Hepatocyte (in vitro differentiated cells): ENCODE measurements around the gene CACNG6. TPM values are rescaled to one million over a fixed set of nuclear protein-coding genes. Genes with fewer than 3 reads are reported as not detected.
"Not testable (repeated sequence)": the region's sequence is repeated elsewhere in the genome, so short reads cannot be mapped to it uniquely, and the experiment has no call there.

Experiments used
- DNase-seq: peaks from one replicate; pipeline ENCODE4 v3.0.0-alpha.2; 2016; ENCODE audit warnings: low spot score
- H2AFZ ChIP-seq: fragments of 200-600 bp; sonication (generic); 2 replicates; pipeline ENCODE4 v1.6.0; 2016; ENCODE audit warnings: antibody characterized with exemption, mild to moderate bottlenecking
- H3K27ac ChIP-seq: fragments of 200-600 bp; sonication (generic); 2 replicates; pipeline ENCODE4 v1.5.1; 2016; ENCODE audit warnings: mild to moderate bottlenecking
- H3K27me3 ChIP-seq: fragments of 200-600 bp; sonication (generic); 2 replicates; pipeline ENCODE4 v1.6.1; 2016
- H3K36me3 ChIP-seq: fragments of 200-600 bp; sonication (generic); replicated peaks from 2 replicates; pipeline ENCODE4 v1.5.1; 2016; ENCODE audit warnings: low read depth; ENCODE audit not compliant: insufficient read depth
- H3K4me1 ChIP-seq: fragments of 200-600 bp; sonication (generic); 2 replicates; pipeline ENCODE4 v1.5.1; 2016; ENCODE audit warnings: mild to moderate bottlenecking, moderate library complexity; ENCODE audit not compliant: insufficient read depth
- H3K4me2 ChIP-seq: fragments of 200-600 bp; sonication (generic); 2 replicates; pipeline ENCODE4 v1.6.0; 2016
- H3K4me3 ChIP-seq: fragments of 200-600 bp; sonication (generic); 2 replicates; pipeline ENCODE4 v1.5.1; 2016; ENCODE audit warnings: mild to moderate bottlenecking
- H3K79me2 ChIP-seq: fragments of 200-600 bp; sonication (generic); 2 replicates; pipeline ENCODE4 v1.6.0; 2017; ENCODE audit warnings: mild to moderate bottlenecking
- H3K9me2 ChIP-seq: fragments of 200-600 bp; sonication (generic); replicated peaks from 2 replicates; pipeline ENCODE4 v1.6.0; 2017; ENCODE audit warnings: mild to moderate bottlenecking; ENCODE audit not compliant: insufficient read depth
- H3K9me3 ChIP-seq: fragments of 200-600 bp; sonication (generic); 2 replicates; pipeline ENCODE4 v1.5.1; 2016; ENCODE audit warnings: low read depth, mild to moderate bottlenecking
- H4K20me1 ChIP-seq: fragments of 200-600 bp; sonication (generic); 2 replicates; pipeline ENCODE4 v1.6.0; 2016; ENCODE audit warnings: mild to moderate bottlenecking; ENCODE audit not compliant: insufficient read depth, poor library complexity, severe bottlenecking
- EZH2 ChIP-seq: fragments of 200-600 bp; sonication (generic); IDR thresholded peaks from 2 replicates; pipeline ENCODE4 v1.6.1; 2016; ENCODE audit warnings: antibody characterized with exemption, mild to moderate bottlenecking, borderline replicate concordance
- EZH2phosphoT487 ChIP-seq: fragments of 200-600 bp; sonication (generic); IDR thresholded peaks from one replicate; pipeline ENCODE4 v1.6.1; 2018; ENCODE audit warnings: antibody characterized with exemption, mild to moderate bottlenecking, low read depth, moderate library complexity; ENCODE audit not compliant: unreplicated experiment, severe bottlenecking
- WGBS: methylation state at CpG from one replicate; pipeline ENCODE4 v1.1.6; 2016; ENCODE audit warnings: low lambda C conversion rate; ENCODE audit errors: missing lambda C conversion rate; 5-methylcytosine and 5-hydroxymethylcytosine counted together
- polyA plus RNA-seq: library from polyadenylated mRNA; unstranded; fragments of >200 nt; fragmentation: Nextera tagmentation; extraction: Ambion mirVana; gene quantifications from 2 replicates; pipeline ENCODE4 v1.2.1, GENCODE V29; 2016
- total RNA-seq: library from RNA; depleted of rRNA; stranded (reverse); fragments of >200 nt; gene quantifications from 2 replicates; pipeline ENCODE4 v1.2.3, GENCODE V29; 2014
- TF ChIP-seq, protein P1 (sequence below): fragments of 200-600 bp; sonication (generic); IDR thresholded peaks from 2 replicates; pipeline ENCODE4 v1.5.1; 2016; ENCODE audit warnings: antibody characterized with exemption, mild to moderate bottlenecking; ENCODE audit not compliant: poor library complexity

The CACNG6 gene
- total and polyA plus RNA-seq, 2 experiments from 2014 or later = 0.23 TPM; not detected in 1

DNA sequence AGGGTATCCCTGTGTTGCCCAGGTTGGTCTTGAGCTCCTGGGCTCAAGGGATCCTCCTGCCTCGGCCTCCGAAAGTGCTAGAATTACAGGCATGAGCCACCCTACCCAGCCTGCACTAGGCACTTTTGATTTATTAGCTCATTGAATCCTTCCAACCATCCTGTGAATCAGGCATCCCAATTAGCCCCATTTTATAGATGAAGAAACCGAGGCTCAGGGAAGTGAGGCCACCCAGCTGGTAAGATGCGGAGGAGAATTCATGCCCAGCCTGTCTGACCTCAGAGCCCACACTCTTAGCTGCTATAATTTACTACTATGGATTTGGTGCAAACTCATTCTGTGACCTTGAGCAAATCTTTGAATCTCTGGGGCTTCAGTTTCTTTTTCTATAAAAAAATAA lies 46.5 kb upstream of the CACNG6 start:
- H3K4me1 ChIP-seq = no peaks in the 10 kb centered on the region
- no peak for DNase-seq
- H3K9me3 ChIP-seq = no peaks in the 10 kb centered on the region
- no peak overlapping the region for H3K27ac ChIP-seq
- H3K36me3 ChIP-seq = no peaks in the 10 kb centered on the region
- TF ChIP-seq EZH2phosphoT487 (no peak), EZH2 (no peak)
- TF ChIP-seq, protein P1, sequence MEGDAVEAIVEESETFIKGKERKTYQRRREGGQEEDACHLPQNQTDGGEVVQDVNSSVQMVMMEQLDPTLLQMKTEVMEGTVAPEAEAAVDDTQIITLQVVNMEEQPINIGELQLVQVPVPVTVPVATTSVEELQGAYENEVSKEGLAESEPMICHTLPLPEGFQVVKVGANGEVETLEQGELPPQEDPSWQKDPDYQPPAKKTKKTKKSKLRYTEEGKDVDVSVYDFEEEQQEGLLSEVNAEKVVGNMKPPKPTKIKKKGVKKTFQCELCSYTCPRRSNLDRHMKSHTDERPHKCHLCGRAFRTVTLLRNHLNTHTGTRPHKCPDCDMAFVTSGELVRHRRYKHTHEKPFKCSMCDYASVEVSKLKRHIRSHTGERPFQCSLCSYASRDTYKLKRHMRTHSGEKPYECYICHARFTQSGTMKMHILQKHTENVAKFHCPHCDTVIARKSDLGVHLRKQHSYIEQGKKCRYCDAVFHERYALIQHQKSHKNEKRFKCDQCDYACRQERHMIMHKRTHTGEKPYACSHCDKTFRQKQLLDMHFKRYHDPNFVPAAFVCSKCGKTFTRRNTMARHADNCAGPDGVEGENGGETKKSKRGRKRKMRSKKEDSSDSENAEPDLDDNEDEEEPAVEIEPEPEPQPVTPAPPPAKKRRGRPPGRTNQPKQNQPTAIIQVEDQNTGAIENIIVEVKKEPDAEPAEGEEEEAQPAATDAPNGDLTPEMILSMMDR = no peak
- H4K20me1 ChIP-seq = no peaks in the 10 kb centered on the region
- peaks cover 64% of the 10 kb centered on the region for H3K27me3 ChIP-seq
- H2AFZ ChIP-seq = no peak overlapping the region
- no peaks in the 10 kb centered on the region for H3K79me2 ChIP-seq
- WGBS = 86% methylated on average over 4 of the region's 4 CpGs
- H3K4me3 ChIP-seq = no peak overlapping the region
- no peaks in the 10 kb centered on the region for H3K9me2 ChIP-seq
- H3K4me2 ChIP-seq = no peak overlapping the region

DNA sequence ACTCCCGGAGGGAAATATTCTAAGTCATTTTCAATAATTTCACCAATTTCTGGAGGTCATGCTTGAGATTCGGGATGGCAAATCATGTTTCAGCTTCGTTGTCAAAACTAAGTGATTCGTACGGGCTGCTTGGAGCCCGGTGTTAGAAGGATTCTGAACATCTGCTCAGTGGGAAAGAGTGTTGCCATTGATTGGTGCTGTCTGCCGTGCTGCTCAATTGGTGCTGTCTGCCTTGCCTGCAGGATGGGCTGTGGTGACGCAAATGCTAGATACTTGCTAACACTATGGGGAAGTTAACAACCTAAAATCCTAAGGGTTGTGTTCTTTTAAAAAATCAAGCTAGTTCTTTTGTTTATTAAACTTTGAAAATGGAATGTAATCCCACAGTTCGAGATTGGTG lies 46.0 kb upstream of the CACNG6 start:
- Histone ChIP-seq H3K27me3 (peaks cover 59% of the 10 kb centered on the region), H3K4me1 (no peaks in the 10 kb centered on the region), H3K36me3 (no peaks in the 10 kb centered on the region)

DNA sequence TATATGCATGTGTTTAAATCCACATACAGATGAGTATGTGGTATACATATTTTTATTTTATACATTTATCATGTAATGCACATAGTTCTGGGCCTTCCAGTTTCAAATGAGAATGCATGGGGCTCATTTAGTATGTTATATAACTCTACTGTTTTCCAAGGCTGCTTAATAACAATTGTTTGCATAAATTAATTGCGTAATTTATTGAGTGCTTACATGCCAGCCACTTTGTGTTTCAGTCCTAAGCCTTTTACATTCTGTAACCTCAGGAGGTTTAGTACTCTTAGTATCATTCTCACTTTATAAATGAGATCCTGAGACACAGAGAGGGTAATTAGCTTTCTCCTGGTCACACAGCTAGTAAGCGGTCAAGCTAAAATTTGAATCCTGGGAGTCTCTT lies 45.4 kb upstream of the CACNG6 start:
- Histone ChIP-seq H3K4me3 (no peak overlapping the region), H3K4me2 (no peak overlapping the region), H3K27ac (no peak overlapping the region), H3K79me2 (no peaks in the 10 kb centered on the region), H3K4me1 (no peaks in the 10 kb centered on the region), H3K9me3 (no peaks in the 10 kb centered on the region), H3K27me3 (peaks cover 56% of the 10 kb centered on the region), H2AFZ (no peak overlapping the region), H4K20me1 (no peaks in the 10 kb centered on the region), H3K36me3 (no peaks in the 10 kb centered on the region), H3K9me2 (no peaks in the 10 kb centered on the region)
- no peak for TF ChIP-seq EZH2
- TF ChIP-seq, protein P1 = no peak
- no peak for TF ChIP-seq EZH2phosphoT487
- 96% methylated on average over 2 of the region's 2 CpGs for WGBS
- no peak for DNase-seq

More for the DNA sequence above, 46.0 kb upstream of the CACNG6 start:
- Histone ChIP-seq H3K9me3 (no peaks in the 10 kb centered on the region), H3K79me2 (no peaks in the 10 kb centered on the region), H3K4me2 (no peak overlapping the region), H4K20me1 (no peaks in the 10 kb centered on the region), H3K9me2 (no peaks in the 10 kb centered on the region), H3K4me3 (no peak overlapping the region), H2AFZ (no peak overlapping the region), H3K27ac (no peak overlapping the region)
- TF ChIP-seq, protein P1 = no peak
- TF ChIP-seq EZH2phosphoT487 (no peak), EZH2 (no peak)
- 37% methylated on average over 9 of the region's 9 CpGs for WGBS
- DNase-seq = no peak

DNA sequence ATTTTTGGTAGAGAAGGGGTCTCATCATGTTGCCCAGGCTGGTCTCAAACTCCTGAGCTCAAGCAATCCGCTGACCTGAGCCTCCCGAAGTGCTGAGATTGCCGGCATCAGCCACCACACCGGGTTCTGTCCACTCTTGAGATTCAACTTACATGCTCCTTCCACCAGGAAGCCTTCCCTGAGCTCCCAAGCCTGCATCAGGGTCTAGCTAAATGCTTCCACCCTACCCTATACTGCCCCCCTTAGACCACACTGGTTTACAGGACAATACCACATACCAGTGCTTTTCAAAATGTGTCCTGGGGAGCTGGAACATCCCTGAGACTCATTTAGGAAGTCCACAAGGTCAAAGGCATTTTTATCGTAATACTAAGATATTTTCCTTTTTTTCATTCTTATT lies 43.8 kb upstream of the CACNG6 start:
- H3K4me3 ChIP-seq = no peak overlapping the region
- H3K79me2 ChIP-seq = no peaks in the 10 kb centered on the region
- TF ChIP-seq, protein P1 = no peak
- TF ChIP-seq EZH2phosphoT487 (no peak), EZH2 (no peak)
- no peaks in the 10 kb centered on the region for H3K4me1 ChIP-seq
- no peaks in the 10 kb centered on the region for H3K9me2 ChIP-seq
- H3K4me2 ChIP-seq = no peak overlapping the region
- no peaks in the 10 kb centered on the region for H4K20me1 ChIP-seq
- H3K9me3 ChIP-seq = no peaks in the 10 kb centered on the region
- no peak overlapping the region for H3K27ac ChIP-seq
- peaks cover 44% of the 10 kb centered on the region for H3K27me3 ChIP-seq
- no peak overlapping the region for H2AFZ ChIP-seq
- H3K36me3 ChIP-seq = no peaks in the 10 kb centered on the region
- 66% methylated on average over 5 of the region's 5 CpGs for WGBS
- no peak for DNase-seq

DNA sequence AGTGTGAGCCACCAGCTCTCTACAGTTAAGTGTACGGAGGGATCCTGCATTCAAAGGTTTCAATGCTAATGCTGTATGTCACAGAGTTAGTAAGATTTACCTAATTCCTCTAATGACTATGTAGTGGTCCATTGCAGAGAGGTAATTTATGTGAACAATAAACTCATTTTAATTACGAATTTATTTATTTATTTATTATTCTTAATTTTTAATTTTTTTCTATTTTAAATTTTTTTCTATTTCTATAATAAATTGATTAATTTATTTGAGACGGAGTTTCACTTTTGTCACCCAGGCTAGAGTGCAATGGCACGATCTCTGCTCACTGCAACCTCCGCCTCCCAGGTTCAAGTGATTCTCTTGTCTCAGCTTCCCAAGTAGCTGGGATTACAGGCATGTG lies 42.8 kb upstream of the CACNG6 start:
- not testable (repeated sequence) for H3K9me2 ChIP-seq, H4K20me1 ChIP-seq, H3K9me3 ChIP-seq, H3K79me2 ChIP-seq, H3K4me1 ChIP-seq, H3K36me3 ChIP-seq, DNase-seq, H3K27ac ChIP-seq, H2AFZ ChIP-seq, H3K4me3 ChIP-seq, H3K4me2 ChIP-seq
- peaks cover 37% of the 10 kb centered on the region for H3K27me3 ChIP-seq
- 72% methylated on average over 5 of the region's 5 CpGs for WGBS
